GM23338 (cell line): ENCODE results near the gene BBS1. TPM values are rescaled to one million over a fixed set of nuclear protein-coding genes. Genes with fewer than 3 reads are reported as not detected.

Experiments used
- ATAC-seq: fragments of 200-7000 bp; cut with Tn5 transposase; 3 replicates; pipeline ENCODE4 v1.9.1; 2020
- DNase-seq: peaks from one replicate; pipeline ENCODE4 v3.0.0-alpha.2; 2015; ENCODE audit warnings: low spot score
- H2AFZ ChIP-seq: fragments of 200-600 bp; sonication (generic); 2 replicates; pipeline ENCODE4 v1.8.0; 2016; ENCODE audit warnings: antibody characterized with exemption, mild to moderate bottlenecking, moderate library complexity
- H3F3A ChIP-seq: fragments of 200-600 bp; sonication (generic); replicated peaks from 2 replicates; pipeline ENCODE4 v1.8.0; 2017; ENCODE audit warnings: antibody characterized with exemption, mixed run types, low read depth
- H3K27ac ChIP-seq: fragments of 200-600 bp; sonication (generic); 2 replicates; pipeline ENCODE4 v1.6.1; 2016; ENCODE audit warnings: low read depth
- H3K27me3 ChIP-seq: fragments of 200-600 bp; sonication (generic); 2 replicates; pipeline ENCODE4 v1.8.0; 2016; ENCODE audit warnings: mild to moderate bottlenecking, mixed run types, moderate library complexity; ENCODE audit not compliant: insufficient read depth
- H3K36me3 ChIP-seq: fragments of 200-600 bp; sonication (generic); 2 replicates; pipeline ENCODE4 v1.8.0; 2016; ENCODE audit warnings: mild to moderate bottlenecking; ENCODE audit not compliant: insufficient read depth
- H3K4me1 ChIP-seq: fragments of 200-600 bp; sonication (generic); 2 replicates; pipeline ENCODE4 v1.8.0; 2016; ENCODE audit warnings: mild to moderate bottlenecking, moderate library complexity; ENCODE audit not compliant: insufficient read depth
- H3K4me2 ChIP-seq: fragments of 200-600 bp; sonication (generic); 2 replicates; pipeline ENCODE4 v1.7.1; 2017; ENCODE audit warnings: mixed run types
- H3K4me3 ChIP-seq: fragments of 200-600 bp; sonication (generic); 2 replicates; pipeline ENCODE4 v1.6.1; 2016; ENCODE audit warnings: mixed run types
- H3K79me2 ChIP-seq: fragments of 200-600 bp; sonication (generic); replicated peaks from 2 replicates; pipeline ENCODE4 v1.8.0; 2017; ENCODE audit warnings: mild to moderate bottlenecking; ENCODE audit not compliant: insufficient read depth
- H3K9me2 ChIP-seq: fragments of 200-600 bp; sonication (generic); 2 replicates; pipeline ENCODE4 v1.8.0; 2017; ENCODE audit not compliant: insufficient read depth
- H4K20me1 ChIP-seq: fragments of 200-600 bp; sonication (generic); replicated peaks from 2 replicates; pipeline ENCODE4 v1.8.0; 2017; ENCODE audit warnings: mild to moderate bottlenecking; ENCODE audit not compliant: insufficient read depth
- H3K27ac Mint-ChIP-seq: 2 replicates; pipeline ENCODE4 v1.8.0; 2020; ENCODE audit warnings: inconsistent platforms, mild to moderate bottlenecking, moderate library complexity, mixed read lengths
- H3K27me3 Mint-ChIP-seq: 3 replicates; pipeline ENCODE4 v1.8.0; 2022; ENCODE audit warnings: low read depth, mild to moderate bottlenecking, moderate library complexity, mixed read lengths, inconsistent platforms; ENCODE audit not compliant: insufficient read depth, poor library complexity
- H3K36me3 Mint-ChIP-seq: 3 replicates; pipeline ENCODE4 v1.8.0; 2021; ENCODE audit warnings: low read depth, mild to moderate bottlenecking, inconsistent platforms, moderate library complexity, mixed read lengths
- H3K4me1 Mint-ChIP-seq: 3 replicates; pipeline ENCODE4 v1.8.0; 2020; ENCODE audit warnings: mild to moderate bottlenecking, inconsistent platforms, mixed read lengths
- H3K4me3 Mint-ChIP-seq: 3 replicates; pipeline ENCODE4 v1.8.0; 2021; ENCODE audit warnings: moderate library complexity, mild to moderate bottlenecking, inconsistent platforms, mixed read lengths
- H3K9me3 Mint-ChIP-seq: 3 replicates; pipeline ENCODE4 v1.8.0; 2020; ENCODE audit warnings: moderate library complexity, mild to moderate bottlenecking, inconsistent platforms, mixed read lengths
- EZH2phosphoT487 ChIP-seq: fragments of 200-600 bp; sonication (generic); IDR thresholded peaks from one replicate; pipeline ENCODE4 v1.8.1; 2018; ENCODE audit warnings: antibody characterized with exemption; ENCODE audit not compliant: unreplicated experiment
- JUNB ChIP-seq: IDR thresholded peaks from one replicate; pipeline ENCODE4 v1.6.1; 2016; ENCODE audit warnings: antibody characterized with exemption; ENCODE audit not compliant: unreplicated experiment
- POLR2AphosphoS5 ChIP-seq: IDR thresholded peaks from 2 replicates; pipeline ENCODE4 v1.6.1; 2016; ENCODE audit warnings: antibody characterized with exemption, low read depth
- ZNF114 ChIP-seq: fragments of 250-450 bp; sonication (Bioruptor Pico); IDR thresholded peaks from 2 replicates; pipeline ENCODE4 v1.5.0; 2020; ENCODE audit warnings: mild to moderate bottlenecking, moderate library complexity
- ZNF331 ChIP-seq: fragments of 250-450 bp; sonication (Bioruptor Pico); IDR thresholded peaks from 2 replicates; pipeline ENCODE4 v1.5.0; 2020; ENCODE audit warnings: low read depth, mild to moderate bottlenecking, moderate library complexity
- polyA plus RNA-seq: library from polyadenylated mRNA; unstranded; fragments of >200 nt; fragmentation: Nextera tagmentation; extraction: Ambion mirVana; gene quantifications from 2 replicates; pipeline ENCODE4 v1.2.1, GENCODE V29; 2016
- total RNA-seq: library from RNA; depleted of rRNA; stranded (reverse); fragments of >200 nt; shearing (Covaris generic); gene quantifications from 2 replicates; pipeline ENCODE4 v1.2.3, GENCODE V29; 2014
- TF ChIP-seq, protein P1 (sequence below): fragments of 250-450 bp; sonication (Bioruptor Pico); IDR thresholded peaks from 2 replicates; pipeline ENCODE4 v1.5.0; 2020; ENCODE audit warnings: mild to moderate bottlenecking, moderate library complexity
- TF ChIP-seq, protein P2 (sequence below), 2 experiments: fragments of 200-600 bp in 1 of 2; sonication (generic) in 1 of 2; conservative IDR thresholded peaks; 2 replicates each; pipeline versions ENCODE4 v1.5.1 to v1.6.1; 2016 to 2017; ENCODE audit warnings: antibody characterized with exemption in 2 of 2, low read depth in 2 of 2, mild to moderate bottlenecking in 2 of 2, moderate library complexity in 1 of 2

The BBS1 gene
- total and polyA plus RNA-seq, 2 experiments from 2014 or later: 11.6 to 41.3 TPM

DNA sequence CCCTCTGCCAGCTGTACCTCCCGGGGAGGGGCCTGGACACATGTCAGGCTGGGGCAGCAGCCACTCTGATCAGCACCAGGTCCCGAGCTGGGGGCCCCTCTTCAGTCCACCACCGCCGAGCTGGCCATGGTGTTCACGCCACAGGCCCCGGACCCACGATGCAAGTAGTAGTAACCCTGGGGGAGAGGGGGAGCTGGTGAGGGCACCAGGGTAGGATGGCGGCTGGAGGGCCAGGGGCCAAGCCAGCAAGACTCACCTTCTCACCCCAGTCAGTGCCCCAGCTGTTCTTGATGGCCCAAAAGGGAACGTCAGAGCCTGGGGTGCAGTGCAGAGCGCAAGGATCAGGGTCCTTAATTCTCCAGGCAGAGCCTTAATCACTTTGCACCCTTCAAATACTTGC lies 53.4 kb downstream of the BBS1 start:
- H3K27ac ChIP-seq: no peak overlapping the region
- no peaks in the 10 kb centered on the region for H3K9me2 ChIP-seq
- H3K27me3 Mint-ChIP-seq: peaks cover 17% of the 10 kb centered on the region
- no peak overlapping the region for H3K4me3 Mint-ChIP-seq
- H3K4me2 ChIP-seq: no peak overlapping the region
- no peaks in the 10 kb centered on the region for H3F3A ChIP-seq
- DNase-seq (no peak), ATAC-seq (no peak)
- no peaks in the 10 kb centered on the region for H4K20me1 ChIP-seq
- peaks cover 4% of the 10 kb centered on the region; the same call in 1 of the 3 replicates for H3K9me3 Mint-ChIP-seq
- TF ChIP-seq, protein P1, sequence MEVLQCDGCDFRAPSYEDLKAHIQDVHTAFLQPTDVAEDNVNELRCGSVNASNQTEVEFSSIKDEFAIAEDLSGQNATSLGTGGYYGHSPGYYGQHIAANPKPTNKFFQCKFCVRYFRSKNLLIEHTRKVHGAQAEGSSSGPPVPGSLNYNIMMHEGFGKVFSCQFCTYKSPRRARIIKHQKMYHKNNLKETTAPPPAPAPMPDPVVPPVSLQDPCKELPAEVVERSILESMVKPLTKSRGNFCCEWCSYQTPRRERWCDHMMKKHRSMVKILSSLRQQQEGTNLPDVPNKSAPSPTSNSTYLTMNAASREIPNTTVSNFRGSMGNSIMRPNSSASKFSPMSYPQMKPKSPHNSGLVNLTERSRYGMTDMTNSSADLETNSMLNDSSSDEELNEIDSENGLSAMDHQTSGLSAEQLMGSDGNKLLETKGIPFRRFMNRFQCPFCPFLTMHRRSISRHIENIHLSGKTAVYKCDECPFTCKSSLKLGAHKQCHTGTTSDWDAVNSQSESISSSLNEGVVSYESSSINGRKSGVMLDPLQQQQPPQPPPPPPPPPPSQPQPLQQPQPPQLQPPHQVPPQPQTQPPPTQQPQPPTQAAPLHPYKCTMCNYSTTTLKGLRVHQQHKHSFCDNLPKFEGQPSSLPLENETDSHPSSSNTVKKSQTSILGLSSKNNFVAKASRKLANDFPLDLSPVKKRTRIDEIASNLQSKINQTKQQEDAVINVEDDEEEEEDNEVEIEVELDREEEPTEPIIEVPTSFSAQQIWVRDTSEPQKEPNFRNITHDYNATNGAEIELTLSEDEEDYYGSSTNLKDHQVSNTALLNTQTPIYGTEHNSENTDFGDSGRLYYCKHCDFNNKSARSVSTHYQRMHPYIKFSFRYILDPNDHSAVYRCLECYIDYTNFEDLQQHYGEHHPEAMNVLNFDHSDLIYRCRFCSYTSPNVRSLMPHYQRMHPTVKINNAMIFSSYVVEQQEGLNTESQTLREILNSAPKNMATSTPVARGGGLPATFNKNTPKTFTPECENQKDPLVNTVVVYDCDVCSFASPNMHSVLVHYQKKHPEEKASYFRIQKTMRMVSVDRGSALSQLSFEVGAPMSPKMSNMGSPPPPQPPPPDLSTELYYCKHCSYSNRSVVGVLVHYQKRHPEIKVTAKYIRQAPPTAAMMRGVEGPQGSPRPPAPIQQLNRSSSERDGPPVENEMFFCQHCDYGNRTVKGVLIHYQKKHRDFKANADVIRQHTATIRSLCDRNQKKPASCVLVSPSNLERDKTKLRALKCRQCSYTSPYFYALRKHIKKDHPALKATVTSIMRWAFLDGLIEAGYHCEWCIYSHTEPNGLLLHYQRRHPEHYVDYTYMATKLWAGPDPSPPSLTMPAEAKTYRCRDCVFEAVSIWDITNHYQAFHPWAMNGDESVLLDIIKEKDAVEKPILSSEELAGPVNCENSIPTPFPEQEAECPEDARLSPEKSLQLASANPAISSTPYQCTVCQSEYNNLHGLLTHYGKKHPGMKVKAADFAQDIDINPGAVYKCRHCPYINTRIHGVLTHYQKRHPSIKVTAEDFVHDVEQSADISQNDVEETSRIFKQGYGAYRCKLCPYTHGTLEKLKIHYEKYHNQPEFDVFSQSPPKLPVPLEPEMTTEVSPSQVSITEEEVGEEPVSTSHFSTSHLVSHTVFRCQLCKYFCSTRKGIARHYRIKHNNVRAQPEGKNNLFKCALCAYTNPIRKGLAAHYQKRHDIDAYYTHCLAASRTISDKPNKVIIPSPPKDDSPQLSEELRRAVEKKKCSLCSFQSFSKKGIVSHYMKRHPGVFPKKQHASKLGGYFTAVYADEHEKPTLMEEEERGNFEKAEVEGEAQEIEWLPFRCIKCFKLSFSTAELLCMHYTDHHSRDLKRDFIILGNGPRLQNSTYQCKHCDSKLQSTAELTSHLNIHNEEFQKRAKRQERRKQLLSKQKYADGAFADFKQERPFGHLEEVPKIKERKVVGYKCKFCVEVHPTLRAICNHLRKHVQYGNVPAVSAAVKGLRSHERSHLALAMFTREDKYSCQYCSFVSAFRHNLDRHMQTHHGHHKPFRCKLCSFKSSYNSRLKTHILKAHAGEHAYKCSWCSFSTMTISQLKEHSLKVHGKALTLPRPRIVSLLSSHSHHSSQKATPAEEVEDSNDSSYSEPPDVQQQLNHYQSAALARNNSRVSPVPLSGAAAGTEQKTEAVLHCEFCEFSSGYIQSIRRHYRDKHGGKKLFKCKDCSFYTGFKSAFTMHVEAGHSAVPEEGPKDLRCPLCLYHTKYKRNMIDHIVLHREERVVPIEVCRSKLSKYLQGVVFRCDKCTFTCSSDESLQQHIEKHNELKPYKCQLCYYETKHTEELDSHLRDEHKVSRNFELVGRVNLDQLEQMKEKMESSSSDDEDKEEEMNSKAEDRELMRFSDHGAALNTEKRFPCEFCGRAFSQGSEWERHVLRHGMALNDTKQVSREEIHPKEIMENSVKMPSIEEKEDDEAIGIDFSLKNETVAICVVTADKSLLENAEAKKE (CRISPR knock-in tag): no peak
- TF ChIP-seq EZH2phosphoT487: no peak
- no peak for TF ChIP-seq ZNF331
- no peak for TF ChIP-seq POLR2AphosphoS5
- TF ChIP-seq ZNF114: no peak
- TF ChIP-seq JUNB: no peak
- TF ChIP-seq, protein P2, sequence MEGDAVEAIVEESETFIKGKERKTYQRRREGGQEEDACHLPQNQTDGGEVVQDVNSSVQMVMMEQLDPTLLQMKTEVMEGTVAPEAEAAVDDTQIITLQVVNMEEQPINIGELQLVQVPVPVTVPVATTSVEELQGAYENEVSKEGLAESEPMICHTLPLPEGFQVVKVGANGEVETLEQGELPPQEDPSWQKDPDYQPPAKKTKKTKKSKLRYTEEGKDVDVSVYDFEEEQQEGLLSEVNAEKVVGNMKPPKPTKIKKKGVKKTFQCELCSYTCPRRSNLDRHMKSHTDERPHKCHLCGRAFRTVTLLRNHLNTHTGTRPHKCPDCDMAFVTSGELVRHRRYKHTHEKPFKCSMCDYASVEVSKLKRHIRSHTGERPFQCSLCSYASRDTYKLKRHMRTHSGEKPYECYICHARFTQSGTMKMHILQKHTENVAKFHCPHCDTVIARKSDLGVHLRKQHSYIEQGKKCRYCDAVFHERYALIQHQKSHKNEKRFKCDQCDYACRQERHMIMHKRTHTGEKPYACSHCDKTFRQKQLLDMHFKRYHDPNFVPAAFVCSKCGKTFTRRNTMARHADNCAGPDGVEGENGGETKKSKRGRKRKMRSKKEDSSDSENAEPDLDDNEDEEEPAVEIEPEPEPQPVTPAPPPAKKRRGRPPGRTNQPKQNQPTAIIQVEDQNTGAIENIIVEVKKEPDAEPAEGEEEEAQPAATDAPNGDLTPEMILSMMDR (conservative IDR thresholded peaks at IDR 0.05; ENCODE audit: low read depth in 2 of 2): no peak
- no peak overlapping the region for H3K4me3 ChIP-seq
- no peaks in the 10 kb centered on the region for H3K79me2 ChIP-seq
- H3K36me3 Mint-ChIP-seq: peaks cover 10% of the 10 kb centered on the region
- no peaks in the 10 kb centered on the region for H3K36me3 ChIP-seq
- H3K4me1 ChIP-seq: 0 out of 2 replicates have a peak, but pooled peaks cover 1% of the 10 kb centered on the region
- no peak overlapping the region for H2AFZ ChIP-seq
- peaks cover 6% of the 10 kb centered on the region; the same call in 1 of the 2 replicates for H3K27me3 ChIP-seq
- no peak overlapping the region for H3K27ac Mint-ChIP-seq
- peaks cover 3% of the 10 kb centered on the region; the same call in 2 of the 3 replicates for H3K4me1 Mint-ChIP-seq
